SIG-M5 (cell line): ENCODE data around the gene OR10A2.
"Not testable (repeated sequence)": the region's sequence is repeated elsewhere in the genome, so short reads cannot be mapped to it uniquely, and the experiment has no call there.

Experiments used
- DNase-seq: peaks from one replicate; lab custom pipeline; 2025; lab: John Stamatoyannopoulos, UW

The OR10A2 gene

DNA sequence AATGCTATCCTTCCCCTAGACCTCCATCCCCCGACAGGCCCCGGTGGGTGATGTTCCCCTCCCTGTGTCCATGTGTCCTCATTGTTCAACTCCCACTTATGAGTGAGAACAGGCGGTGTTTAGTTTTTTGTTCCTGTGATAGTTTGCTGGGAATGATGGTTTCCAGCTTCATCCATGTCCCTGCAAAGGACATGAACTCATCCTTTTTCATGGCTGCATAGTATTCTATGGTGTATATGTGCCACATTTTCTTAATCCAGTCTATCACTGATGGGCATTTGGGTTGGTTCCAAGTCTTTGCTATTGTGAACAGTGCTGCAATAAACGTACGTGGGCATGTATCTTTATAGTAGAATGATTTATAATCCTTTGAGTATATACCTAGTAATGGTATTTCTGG is 24.9 kb downstream of the OR10A2 start:
- DNase-seq = not testable (repeated sequence)

- no peak for DNase-seq
Observed at GRCh38 chr11:6888830-6889229, 26.0 kb downstream of the OR10A2 start.

GRCh38 chr11:6889835-6890234 is 27.0 kb downstream of the OR10A2 start:
- DNase-seq = no peak

DNA sequence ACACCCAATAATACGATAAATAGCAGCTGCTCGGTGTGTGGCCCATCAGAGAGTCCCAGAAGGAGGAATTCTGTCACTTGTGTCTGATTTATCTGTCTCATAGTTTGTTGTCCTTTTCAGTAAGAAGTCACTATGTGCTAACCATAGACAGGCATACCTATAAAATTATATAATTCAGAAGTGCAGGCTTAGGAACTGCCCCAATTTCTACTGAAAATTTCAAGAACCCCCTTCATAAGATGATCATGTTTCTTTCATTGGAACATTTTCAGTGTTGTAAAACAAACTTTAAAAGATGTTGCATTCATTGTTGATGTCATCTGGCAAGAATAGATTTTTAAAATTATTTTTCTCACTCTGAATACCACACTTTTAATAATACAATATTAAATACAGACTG is 29.5 kb downstream of the OR10A2 start, which contains the start of gene OR2D2:
TSS of gene OR2D2 (minus strand) at position 101 of the 400 bp plus-strand sequence. CDS start at position 101, 0 bp downstream.
- no peak for DNase-seq

DNA sequence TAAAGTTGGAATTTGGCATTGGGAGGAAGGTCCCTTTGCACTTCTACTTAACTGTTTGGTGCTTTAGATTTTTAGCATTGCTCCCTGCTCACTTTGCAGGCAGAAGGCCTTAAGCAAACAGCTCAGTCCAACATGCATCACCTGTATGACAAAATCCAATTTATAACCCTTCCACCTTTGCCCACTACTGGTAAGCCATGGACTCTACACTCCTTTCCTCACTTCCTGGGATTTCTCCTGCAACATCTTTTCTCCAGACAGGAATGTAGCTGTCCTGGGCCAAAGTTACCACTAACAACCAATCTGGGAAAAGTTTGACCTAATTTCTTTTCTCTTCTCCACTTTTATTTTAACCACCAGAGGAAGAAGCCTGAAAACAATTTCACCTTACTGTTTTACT is 31.2 kb downstream of the OR10A2 start:
- DNase-seq = no peak

GRCh38 chr11:6895010-6895409 is 32.2 kb downstream of the OR10A2 start:
- DNase-seq = no peak

- no peak for DNase-seq
Observed at GRCh38 chr11:6898911-6899310, 36.1 kb downstream of the OR10A2 start.

GRCh38 chr11:6900327-6900999 is 37.6 kb downstream of the OR10A2 start:
- no peak for DNase-seq

DNA sequence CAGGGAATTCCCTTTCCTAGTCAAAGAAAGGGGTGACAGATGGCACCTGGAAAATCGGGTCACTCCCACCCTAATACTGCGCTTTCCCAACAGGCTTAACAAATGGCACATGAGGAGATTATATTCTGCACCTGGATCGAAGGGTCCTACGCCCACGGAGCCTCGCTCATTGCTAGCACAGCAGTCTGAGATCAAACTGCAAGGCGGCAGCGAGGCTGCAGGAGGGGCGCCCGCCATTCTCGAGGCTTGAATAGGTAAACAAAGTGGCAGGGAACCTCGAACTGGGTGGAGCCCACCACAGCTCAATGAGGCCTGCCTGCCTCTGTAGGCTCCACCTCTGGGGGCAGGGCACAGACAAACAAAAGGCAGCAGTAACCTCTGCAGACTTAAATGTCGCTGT is 41.9 kb downstream of the OR10A2 start:
- not testable (repeated sequence) for DNase-seq

DNA sequence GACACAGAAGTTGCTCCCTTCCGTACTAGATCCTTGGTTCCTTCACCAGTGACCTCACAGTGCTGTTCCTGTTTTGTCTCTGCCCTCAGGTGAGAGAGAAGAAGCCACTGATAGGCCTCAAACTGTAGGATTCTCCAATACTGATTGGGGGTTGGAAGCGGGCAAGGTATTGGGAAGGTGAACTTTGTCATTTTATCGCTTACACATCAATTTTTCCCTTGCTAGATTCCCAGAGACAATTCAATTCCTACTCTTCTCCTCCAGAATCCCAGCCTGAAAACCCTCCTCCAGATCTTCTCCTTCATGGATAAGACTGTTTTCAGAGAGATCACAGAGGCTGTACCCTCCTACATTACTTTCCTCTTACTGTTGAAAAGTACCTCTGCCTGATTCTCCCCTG is 48.5 kb downstream of the OR10A2 start:
- DNase-seq = no peak

- DNase-seq = no peak
Observed at GRCh38 chr11:6911948-6912347, 49.1 kb downstream of the OR10A2 start.

DNA sequence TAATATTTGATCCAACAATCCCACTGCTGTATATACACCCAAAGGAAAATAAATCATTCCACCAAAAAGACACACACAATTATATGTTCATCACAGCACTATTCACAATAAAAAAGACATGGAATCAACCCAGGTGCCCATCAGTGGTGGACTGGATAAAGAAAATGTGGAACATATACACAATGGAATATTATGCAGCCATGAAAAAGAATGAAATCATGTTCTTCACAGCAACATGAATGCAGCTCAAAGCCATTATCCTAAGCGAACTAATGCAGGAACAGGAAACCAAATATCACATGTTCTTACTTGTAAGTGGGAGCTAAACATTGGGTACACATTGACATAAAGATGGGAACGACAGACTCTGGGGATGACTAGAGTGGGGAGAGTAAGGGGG is 56.8 kb downstream of the OR10A2 start:
- DNase-seq = no peak

DNA sequence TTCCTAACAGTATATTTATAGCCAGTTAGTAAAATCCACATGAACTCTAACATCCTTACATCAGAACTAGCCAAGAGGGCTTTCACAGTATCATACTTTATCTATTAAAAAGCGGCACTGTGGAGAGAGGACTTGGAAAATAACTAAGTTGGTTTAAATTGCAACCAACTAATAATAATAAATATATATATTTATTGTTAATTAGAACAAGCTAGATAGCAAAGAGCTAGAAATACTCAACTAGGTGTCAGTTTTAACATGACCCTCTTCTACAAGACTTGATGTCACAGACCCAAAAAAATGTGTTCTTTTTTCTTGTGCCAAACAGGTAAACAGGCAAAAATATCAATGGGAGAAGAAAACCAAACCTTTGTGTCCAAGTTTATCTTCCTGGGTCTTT is 57.8 kb downstream of the OR10A2 start, which contains the start of gene OR2D3:
TSS of gene OR2D3 (plus strand) at position 301 of the 400 bp plus-strand sequence. CDS start at position 301, 0 bp downstream.
- DNase-seq = no peak
